TTC549 (cell line): Measurements from ENCODE around the gene ITPA.

Experiments
- FAIRE-seq: peaks from 2 replicates; lab custom pipeline; 2012; peaks lifted over from hg19 to GRCh38; lab: Jason Lieb, UNC

The ITPA gene

DNA sequence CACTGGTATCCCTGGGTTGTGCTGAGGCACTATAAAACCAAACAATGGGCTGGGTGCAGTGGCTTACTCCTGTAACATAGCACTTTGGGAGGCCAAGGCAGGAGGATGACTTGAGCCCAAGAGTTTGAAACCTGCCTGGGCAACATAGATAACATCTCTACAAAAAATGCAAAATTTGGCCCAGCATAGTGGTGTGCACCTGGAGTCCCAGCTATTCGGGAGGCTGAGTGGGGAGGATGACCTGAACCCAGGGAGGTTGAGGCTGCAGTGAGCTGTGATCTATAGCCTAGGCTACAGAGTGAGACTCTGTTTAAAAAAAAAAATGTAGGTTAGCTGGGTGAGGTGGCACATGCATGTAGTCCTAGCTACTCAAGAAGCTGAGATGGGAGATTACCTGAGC lies 37.4 kb downstream of the ITPA start:
- no peak for FAIRE-seq

DNA sequence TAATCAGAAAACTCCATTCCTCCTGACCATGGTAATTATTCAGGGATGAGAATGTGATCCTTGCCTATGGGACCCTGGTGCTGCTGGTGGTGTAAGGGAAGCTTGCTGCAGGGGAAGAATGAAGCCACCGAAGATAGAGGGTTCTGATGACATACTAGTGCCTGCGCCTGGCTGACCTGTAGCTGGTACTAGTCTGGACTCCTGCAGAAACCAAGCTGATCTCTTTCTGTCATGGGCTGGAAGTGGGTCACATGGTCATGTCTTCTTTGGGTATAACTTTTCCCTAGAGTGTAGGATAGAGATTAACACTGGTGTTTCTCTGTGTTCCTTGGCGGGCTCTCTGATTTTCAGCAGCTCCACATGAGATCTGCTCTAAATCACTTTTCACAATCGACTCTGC lies 38.3 kb downstream of the ITPA start:
- FAIRE-seq = no peak

DNA sequence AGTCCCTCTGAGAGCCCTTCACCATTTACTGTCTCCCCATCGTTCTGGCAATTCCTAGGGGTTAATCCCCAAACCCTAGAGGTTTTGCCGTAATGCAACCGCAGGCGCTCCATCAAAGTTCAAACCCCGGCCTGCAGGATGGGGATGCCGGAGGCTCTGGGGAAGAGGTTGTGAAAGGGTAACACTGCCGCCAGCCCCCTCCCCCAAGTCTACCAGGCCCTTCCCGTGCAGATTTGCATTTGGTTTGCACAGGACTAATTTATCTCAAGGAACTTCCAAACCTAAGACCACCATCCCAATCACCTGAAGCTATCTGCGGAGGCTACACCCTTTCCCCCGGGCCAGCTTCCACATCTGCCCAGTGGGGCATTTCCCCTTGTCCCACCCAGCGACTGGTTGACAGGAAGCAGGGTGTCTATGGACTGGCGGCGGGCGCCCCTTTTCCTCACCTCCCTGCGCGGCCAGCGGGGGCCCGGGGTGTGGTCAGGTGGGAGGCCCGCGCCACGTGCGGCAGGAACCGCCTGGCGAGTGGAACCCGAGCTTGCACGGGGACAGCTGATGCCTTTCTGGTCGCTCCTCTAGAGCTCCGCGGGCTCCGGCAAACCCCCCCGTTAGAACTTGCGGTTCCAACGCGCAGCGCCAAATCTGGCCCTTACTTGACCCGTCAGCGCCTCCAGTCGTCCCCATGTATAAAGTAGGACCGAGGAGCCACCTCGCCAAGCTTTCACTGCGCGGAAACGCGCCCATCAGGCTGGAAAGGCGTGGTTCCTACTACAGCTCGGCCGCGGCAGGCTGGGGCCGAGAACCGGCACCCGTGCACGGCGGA lies 39.1 kb downstream of the ITPA start:
- no peak for FAIRE-seq

DNA sequence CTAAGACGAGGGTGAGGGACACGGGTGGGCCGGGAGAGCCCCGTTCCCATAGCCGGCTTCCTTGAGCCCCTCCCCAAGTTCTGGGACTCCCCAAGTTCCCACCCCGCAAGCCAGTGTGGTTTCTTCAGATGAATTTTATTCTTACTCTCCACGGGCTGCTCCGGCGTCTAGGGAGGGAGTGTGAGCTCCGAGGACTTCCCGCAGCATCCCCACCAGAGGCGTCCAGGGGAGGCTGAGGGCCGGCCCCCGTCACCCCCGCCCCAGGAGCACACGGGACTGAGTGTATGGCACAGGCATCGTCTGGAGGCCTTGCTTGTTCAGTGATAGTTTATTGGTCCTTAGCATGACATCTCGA lies 39.7 kb downstream of the ITPA start:
- FAIRE-seq = no peak

DNA sequence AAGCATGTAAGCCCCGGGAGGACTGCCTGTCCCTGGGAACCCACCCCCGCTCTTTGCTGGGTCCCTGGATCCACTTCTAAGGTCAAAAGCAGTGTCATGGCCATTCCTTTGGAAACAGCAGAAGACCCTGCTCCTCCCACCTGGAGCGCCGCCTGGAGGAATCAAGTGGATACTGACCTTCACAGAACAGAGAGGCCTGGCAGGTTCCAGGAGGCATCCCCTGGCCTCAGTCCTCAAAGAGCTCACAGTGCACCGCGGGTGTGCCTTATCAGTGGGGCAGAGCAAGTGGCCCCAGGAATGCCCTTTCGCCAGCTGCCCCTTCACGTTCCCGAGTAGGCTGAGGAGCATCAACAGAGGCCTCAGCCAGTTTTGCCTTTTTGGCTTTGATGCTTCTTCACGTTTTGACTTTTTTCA lies 40.8 kb downstream of the ITPA start:
- FAIRE-seq = no peak

DNA sequence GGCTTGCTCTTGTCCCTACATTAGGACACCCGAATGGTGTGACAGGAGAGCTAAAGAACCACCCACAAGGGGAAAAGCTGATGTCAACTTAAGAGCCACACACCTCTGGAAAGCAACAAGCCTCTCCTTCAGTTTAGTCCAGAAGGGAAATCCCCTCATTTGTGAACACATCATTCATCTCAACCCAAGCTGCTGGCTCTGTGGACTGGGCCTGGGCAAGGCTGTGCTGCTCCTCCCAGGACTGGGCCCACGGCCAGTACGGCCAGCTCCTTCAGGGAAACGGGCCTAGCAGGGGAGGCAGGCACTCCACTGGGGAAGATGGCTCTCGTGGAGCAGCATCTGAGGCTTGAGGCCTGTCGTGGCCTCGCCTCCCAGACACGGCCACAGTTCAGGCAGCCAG lies 42.5 kb downstream of the ITPA start:
- FAIRE-seq = no peak

DNA sequence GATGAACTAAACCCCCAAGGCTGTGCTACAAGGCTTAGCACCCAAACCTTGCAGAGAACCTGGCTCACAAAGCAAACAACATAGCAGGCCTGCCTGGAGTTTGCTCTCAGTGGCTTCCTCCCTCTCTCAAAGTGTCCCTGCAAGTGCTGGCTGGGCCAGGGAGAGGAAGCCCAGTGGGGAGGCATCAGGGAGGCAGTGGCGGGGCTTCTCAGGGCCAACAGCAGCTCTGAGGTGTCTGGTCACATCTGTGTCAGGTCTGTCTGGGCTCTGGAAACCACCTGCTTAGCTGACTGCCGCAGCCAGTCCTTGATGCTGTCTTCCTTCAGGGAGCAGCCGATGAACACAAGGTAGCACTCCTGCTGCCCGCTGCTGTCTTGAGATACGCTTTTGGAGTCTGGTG lies 46.4 kb downstream of the ITPA start:
- no peak for FAIRE-seq

DNA sequence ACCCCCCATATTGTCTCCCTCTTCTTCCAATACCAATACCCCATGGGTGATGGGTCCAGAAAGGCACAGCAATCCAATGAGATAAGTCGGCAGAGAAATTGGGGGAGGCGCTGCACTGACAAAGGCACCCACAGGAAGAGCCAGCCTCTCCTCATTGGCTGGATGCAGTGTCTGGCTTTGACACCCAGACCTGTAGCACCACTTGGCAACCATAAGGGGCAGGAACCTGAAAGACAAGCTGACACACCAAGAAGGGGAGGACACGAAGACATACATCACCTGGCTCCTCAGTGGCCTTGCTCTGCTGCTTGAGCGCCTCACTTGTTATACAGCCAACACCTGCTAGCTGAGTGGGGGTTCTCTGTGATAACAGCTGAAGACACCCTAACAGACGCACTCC lies 49.1 kb downstream of the ITPA start:
- no peak for FAIRE-seq

DNA sequence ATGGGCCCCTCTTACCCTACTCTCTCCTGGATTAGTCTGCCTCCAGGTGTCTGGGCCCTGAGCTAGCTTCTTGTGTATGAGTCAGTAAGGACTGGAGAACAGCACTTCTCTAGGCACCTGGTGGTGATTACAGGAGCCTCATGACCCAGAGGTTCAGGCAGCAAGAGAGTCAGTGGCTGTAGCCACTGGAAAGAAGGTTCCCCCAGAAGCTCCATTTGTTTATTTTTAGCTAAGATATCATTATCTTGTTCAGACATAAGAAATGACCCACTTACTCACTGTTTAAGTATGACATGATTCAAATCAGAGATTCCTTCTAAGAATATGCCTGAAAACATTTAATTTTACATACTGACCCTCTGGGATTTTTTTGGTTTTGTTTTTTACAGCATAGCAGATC lies 53.3 kb downstream of the ITPA start:
- FAIRE-seq = no peak

DNA sequence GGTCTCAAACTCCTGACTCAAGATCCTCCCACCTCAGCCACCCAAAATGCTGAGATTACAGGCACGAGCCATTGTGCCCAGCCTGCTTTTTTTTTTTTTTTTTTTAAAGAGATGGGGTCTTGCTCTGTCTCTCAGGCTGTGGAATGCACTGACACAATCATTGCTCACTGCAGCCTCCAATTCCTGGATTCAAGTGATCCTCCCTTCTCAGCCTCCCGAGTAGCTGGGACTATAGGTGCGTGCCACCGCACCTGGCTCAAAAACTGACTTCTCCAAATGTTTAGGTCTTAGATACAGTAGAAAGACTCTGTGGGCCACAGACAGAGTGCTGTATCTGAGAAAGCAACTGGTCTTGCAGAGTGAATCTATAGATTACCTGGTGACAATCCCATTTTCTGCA lies 60.8 kb downstream of the ITPA start:
- FAIRE-seq = no peak

DNA sequence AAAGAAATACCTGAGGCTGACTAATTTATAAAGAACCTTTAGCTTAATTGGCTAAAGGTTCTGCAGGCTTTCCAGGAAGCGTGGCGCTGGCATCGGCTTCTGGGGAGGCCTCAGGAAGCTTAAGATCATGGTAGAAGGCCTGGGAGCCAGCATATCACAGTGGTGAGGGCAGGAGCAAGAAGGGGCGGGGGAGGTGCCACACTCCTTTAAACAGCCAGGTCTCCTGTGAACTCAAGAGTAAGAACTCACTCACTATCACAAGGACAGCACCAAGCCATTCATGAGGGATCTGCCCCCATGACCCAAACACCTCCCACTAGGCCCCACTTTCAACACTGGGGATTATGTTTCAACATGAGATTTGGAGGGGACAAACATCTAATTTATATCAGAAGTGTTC lies 64.1 kb downstream of the ITPA start:
- FAIRE-seq = no peak
